ENCODE measurements around the gene MLLT1.

MLLT1 gene

GRCh38 chr19:6185093-6185834 is 94.5 kb downstream of the MLLT1 start:
- no peak for DNase-seq (ENCODE audit: low read depth)
- no peak for TF ChIP-seq CTCF (IDR thresholded peaks at IDR 0.05; ENCODE audit: insufficient read depth, low read depth, low read length, missing control alignments)
- H3K4me3 ChIP-seq (ENCODE audit: low read depth, low read length) = no peak overlapping the region

GRCh38 chr19:6181119-6181518 is 98.7 kb downstream of the MLLT1 start:
- TF ChIP-seq CTCF (IDR thresholded peaks at IDR 0.05; ENCODE audit: insufficient read depth, low read depth, low read length, missing control alignments) = no peak
- H3K4me3 ChIP-seq (ENCODE audit: low read depth, low read length) = no peak overlapping the region
- no peak for DNase-seq (ENCODE audit: low read depth)

- DNase-seq (ENCODE audit: low read depth) = no peak
- no peak for TF ChIP-seq CTCF (IDR thresholded peaks at IDR 0.05; ENCODE audit: insufficient read depth, low read depth, low read length, missing control alignments)
- no peak overlapping the region for H3K4me3 ChIP-seq (ENCODE audit: low read depth, low read length)
Measured at GRCh38 chr19:6173190-6173589, 106.6 kb downstream of the MLLT1 start.

GRCh38 chr19:6172074-6172863 is 107.5 kb downstream of the MLLT1 start:
- no peak for TF ChIP-seq CTCF (IDR thresholded peaks at IDR 0.05; ENCODE audit: insufficient read depth, low read depth, low read length, missing control alignments)
- no peak for DNase-seq (ENCODE audit: low read depth)
- no peak overlapping the region for H3K4me3 ChIP-seq (ENCODE audit: low read depth, low read length)

- TF ChIP-seq CTCF (IDR thresholded peaks at IDR 0.05; ENCODE audit: insufficient read depth, low read depth, low read length, missing control alignments) = no peak
- H3K4me3 ChIP-seq (ENCODE audit: low read depth, low read length) = no peak overlapping the region
- no peak for DNase-seq (ENCODE audit: low read depth)
Measured at GRCh38 chr19:6167115-6167514, 112.7 kb downstream of the MLLT1 start.

GRCh38 chr19:6164906-6165531 is 114.8 kb downstream of the MLLT1 start:
- H3K4me3 ChIP-seq (ENCODE audit: low read depth, low read length) = no peak overlapping the region
- no peak for DNase-seq (ENCODE audit: low read depth)
- no peak for TF ChIP-seq CTCF (IDR thresholded peaks at IDR 0.05; ENCODE audit: insufficient read depth, low read depth, low read length, missing control alignments)

All from GM12865 (cell line).